Karpas-422 (cell line): ENCODE results near the gene ESAM. TPM values are rescaled to one million over a fixed set of nuclear protein-coding genes. Genes with fewer than 3 reads are reported as not detected.

Experiments used
- DNase-seq: peaks from one replicate; pipeline ENCODE4 v3.0.0-alpha.2; 2015
- H2AFZ ChIP-seq: fragments of 200-600 bp; sonication (generic); 2 replicates; pipeline ENCODE4 v1.6.1; 2014; ENCODE audit warnings: antibody characterized with exemption, low read length, mixed read lengths
- H3K27ac ChIP-seq: fragments of 200-600 bp; sonication (generic); 2 replicates; pipeline ENCODE4 v1.5.1; 2014; ENCODE audit warnings: mild to moderate bottlenecking, low read length, moderate library complexity
- H3K27me3 ChIP-seq: fragments of 200-600 bp; sonication (generic); 2 replicates; pipeline ENCODE4 v1.6.1; 2014; ENCODE audit warnings: low read length, mixed read lengths
- H3K36me3 ChIP-seq: fragments of 200-600 bp; sonication (generic); 2 replicates; pipeline ENCODE4 v1.6.1; 2014; ENCODE audit warnings: low read length, mixed read lengths; ENCODE audit not compliant: insufficient read depth
- H3K4me1 ChIP-seq: fragments of 200-600 bp; sonication (generic); 2 replicates; pipeline ENCODE4 v1.6.1; 2014; ENCODE audit warnings: mild to moderate bottlenecking, low read length, mixed read lengths
- H3K4me2 ChIP-seq: fragments of 200-600 bp; sonication (generic); 2 replicates; pipeline ENCODE4 v1.6.1; 2014; ENCODE audit warnings: low read length, low read depth, mild to moderate bottlenecking; ENCODE audit not compliant: poor library complexity, severe bottlenecking
- H3K4me3 ChIP-seq: fragments of 200-600 bp; sonication (generic); 2 replicates; pipeline ENCODE4 v1.5.1; 2014; ENCODE audit warnings: mild to moderate bottlenecking, antibody characterized with exemption, low read length, mixed read lengths
- H3K79me2 ChIP-seq: fragments of 200-600 bp; sonication (generic); 2 replicates; pipeline ENCODE4 v1.6.1; 2014; ENCODE audit warnings: mild to moderate bottlenecking, low read length, mixed read lengths
- H3K9ac ChIP-seq: fragments of 200-600 bp; sonication (generic); 2 replicates; pipeline ENCODE4 v1.6.0; 2014; ENCODE audit warnings: low read length
- H3K9me2 ChIP-seq: fragments of 200-600 bp; sonication (generic), shearing (Covaris generic); replicated peaks from 2 replicates; pipeline ENCODE4 v1.6.0; 2014; ENCODE audit warnings: mild to moderate bottlenecking, low read length, moderate library complexity; ENCODE audit not compliant: insufficient read depth
- H3K9me3 ChIP-seq: fragments of 300-700, 200-600 bp; sonication (generic); 2 replicates; pipeline ENCODE4 v1.6.1; 2014; ENCODE audit warnings: low read length, mixed read lengths
- H4K20me1 ChIP-seq: fragments of 200-600 bp; sonication (generic); 2 replicates; pipeline ENCODE4 v1.6.1; 2014; ENCODE audit warnings: mild to moderate bottlenecking, antibody characterized with exemption, low read length, low read depth; ENCODE audit not compliant: insufficient read depth
- total RNA-seq: library from RNA; depleted of rRNA; stranded (reverse); fragments of >200 nt; shearing (Covaris generic); gene quantifications from 2 replicates; pipeline ENCODE4 v1.2.3, GENCODE V29; 2014; ENCODE audit warnings: low replicate concordance

The ESAM gene
- total RNA-seq, 1 experiment from 2014 or later = not detected

- peaks cover 25% of the 10 kb centered on the region for H3K4me1 ChIP-seq
- H3K9me2 ChIP-seq = no peaks in the 10 kb centered on the region
- H4K20me1 ChIP-seq = no peaks in the 10 kb centered on the region
- H3K27me3 ChIP-seq = no peaks in the 10 kb centered on the region
- no peak overlapping the region for H3K27ac ChIP-seq
- H3K4me3 ChIP-seq = peak overlapping the region; percentile 62; the same call in 1 of the 2 replicates
- H3K9me3 ChIP-seq = no peaks in the 10 kb centered on the region
- H3K79me2 ChIP-seq = no peaks in the 10 kb centered on the region
- peak overlapping the region; percentile 73 for H3K4me2 ChIP-seq
- no peaks in the 10 kb centered on the region for H3K36me3 ChIP-seq
- no peak for DNase-seq
- H3K9ac ChIP-seq = no peak overlapping the region
- H2AFZ ChIP-seq = no peak overlapping the region
Observed at GRCh38 chr11:124738713-124739478, 23.2 kb downstream of the ESAM start.

DNA sequence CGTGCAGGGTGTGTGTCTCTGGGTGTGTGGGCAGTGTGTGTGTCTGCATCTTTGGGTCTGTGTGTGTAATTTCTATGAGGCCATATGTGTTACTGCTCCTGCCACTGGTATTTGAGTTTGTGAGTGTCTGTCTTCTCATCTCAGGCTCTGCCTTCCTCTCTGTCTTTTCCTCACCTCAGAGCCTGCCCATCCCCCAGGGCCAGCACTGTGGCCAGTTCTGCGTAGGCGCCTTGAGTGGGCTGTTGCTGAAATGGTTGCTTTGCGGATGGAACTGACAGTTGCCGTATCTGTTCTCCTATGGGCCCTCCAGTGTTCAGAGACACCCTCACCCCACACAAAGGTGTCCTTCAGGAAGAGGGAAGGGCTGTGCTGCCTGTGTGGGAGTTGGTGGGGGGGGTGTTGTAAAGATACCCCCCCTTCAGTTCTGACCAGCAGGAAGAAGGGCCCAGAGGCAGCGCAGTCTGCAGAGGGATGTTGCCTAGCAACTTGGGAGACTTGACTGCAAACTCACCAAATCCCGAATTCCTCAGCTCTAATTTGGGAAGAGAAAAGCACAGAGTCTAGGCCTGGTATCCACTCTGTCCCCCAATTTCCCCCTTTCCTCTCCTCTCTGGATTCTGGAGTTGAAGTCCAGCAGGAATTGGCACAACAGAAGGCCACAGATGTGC is 24.3 kb downstream of the ESAM start:
- no peak overlapping the region for H2AFZ ChIP-seq
- no peak for DNase-seq
- H3K4me2 ChIP-seq = no peak overlapping the region
- H3K27me3 ChIP-seq = no peaks in the 10 kb centered on the region
- no peaks in the 10 kb centered on the region for H3K9me2 ChIP-seq
- no peak overlapping the region for H3K27ac ChIP-seq
- no peaks in the 10 kb centered on the region for H3K9me3 ChIP-seq
- no peaks in the 10 kb centered on the region for H4K20me1 ChIP-seq
- H3K79me2 ChIP-seq = no peaks in the 10 kb centered on the region
- no peaks in the 10 kb centered on the region for H3K36me3 ChIP-seq
- no peak overlapping the region for H3K9ac ChIP-seq
- H3K4me3 ChIP-seq = no peak overlapping the region
- H3K4me1 ChIP-seq = peaks cover 23% of the 10 kb centered on the region

GRCh38 chr11:124736736-124737135 is 25.4 kb downstream of the ESAM start:
- Histone ChIP-seq H3K9me2 (no peaks in the 10 kb centered on the region), H3K4me3 (no peak overlapping the region), H3K79me2 (no peaks in the 10 kb centered on the region), H3K4me2 (no peak overlapping the region), H3K9ac (no peak overlapping the region), H3K27me3 (no peaks in the 10 kb centered on the region), H3K27ac (no peak overlapping the region), H3K4me1 (peaks cover 13% of the 10 kb centered on the region), H4K20me1 (no peaks in the 10 kb centered on the region), H3K36me3 (no peaks in the 10 kb centered on the region), H3K9me3 (no peaks in the 10 kb centered on the region), H2AFZ (no peak overlapping the region)
- no peak for DNase-seq

GRCh38 chr11:124732230-124732629 is 29.9 kb downstream of the ESAM start:
- Histone ChIP-seq H3K4me1 (peaks cover 5% of the 10 kb centered on the region), H3K9me3 (no peaks in the 10 kb centered on the region), H3K9ac (no peak overlapping the region), H3K27ac (no peak overlapping the region), H3K4me3 (no peak overlapping the region), H2AFZ (no peak overlapping the region), H3K4me2 (no peak overlapping the region), H3K36me3 (no peaks in the 10 kb centered on the region), H3K27me3 (no peaks in the 10 kb centered on the region), H3K79me2 (no peaks in the 10 kb centered on the region), H4K20me1 (no peaks in the 10 kb centered on the region), H3K9me2 (no peaks in the 10 kb centered on the region)
- DNase-seq = no peak

DNA sequence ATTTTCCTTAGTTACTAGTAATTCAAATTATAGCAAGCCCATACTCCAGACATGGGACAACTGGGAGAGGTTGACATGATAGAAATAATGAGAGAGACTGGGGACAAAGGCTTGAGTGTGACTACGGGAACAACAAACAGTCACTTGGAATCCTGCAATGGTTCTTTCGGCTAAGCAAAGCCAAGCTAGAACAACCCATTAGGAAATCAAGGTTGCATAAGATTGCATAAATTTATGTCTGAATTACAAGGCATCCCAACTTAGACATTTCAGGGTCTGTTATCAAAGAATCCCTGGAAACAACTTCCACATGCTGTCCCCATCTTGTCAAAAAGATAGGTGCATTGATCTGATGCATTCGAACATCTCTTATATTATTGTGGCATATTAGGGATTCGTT is 32.5 kb downstream of the ESAM start:
- no peak overlapping the region for H3K27ac ChIP-seq
- no peaks in the 10 kb centered on the region for H3K9me3 ChIP-seq
- DNase-seq = no peak
- no peaks in the 10 kb centered on the region for H3K36me3 ChIP-seq
- H3K4me1 ChIP-seq = peaks cover 31% of the 10 kb centered on the region
- no peaks in the 10 kb centered on the region for H3K79me2 ChIP-seq
- no peak overlapping the region for H3K4me3 ChIP-seq
- no peaks in the 10 kb centered on the region for H3K27me3 ChIP-seq
- no peaks in the 10 kb centered on the region for H4K20me1 ChIP-seq
- H3K9ac ChIP-seq = no peak overlapping the region
- H3K9me2 ChIP-seq = no peaks in the 10 kb centered on the region
- H2AFZ ChIP-seq = no peak overlapping the region
- no peak overlapping the region for H3K4me2 ChIP-seq

GRCh38 chr11:124728134-124728533 is 34.0 kb downstream of the ESAM start:
- Histone ChIP-seq H3K9ac (no peak overlapping the region), H3K4me1 (peaks cover 40% of the 10 kb centered on the region), H3K4me3 (no peak overlapping the region), H3K27ac (no peak overlapping the region), H3K9me2 (no peaks in the 10 kb centered on the region), H4K20me1 (no peaks in the 10 kb centered on the region), H3K79me2 (no peaks in the 10 kb centered on the region), H3K4me2 (no peak overlapping the region), H3K9me3 (no peaks in the 10 kb centered on the region), H2AFZ (no peak overlapping the region), H3K27me3 (no peaks in the 10 kb centered on the region), H3K36me3 (no peaks in the 10 kb centered on the region)
- no peak for DNase-seq

DNA sequence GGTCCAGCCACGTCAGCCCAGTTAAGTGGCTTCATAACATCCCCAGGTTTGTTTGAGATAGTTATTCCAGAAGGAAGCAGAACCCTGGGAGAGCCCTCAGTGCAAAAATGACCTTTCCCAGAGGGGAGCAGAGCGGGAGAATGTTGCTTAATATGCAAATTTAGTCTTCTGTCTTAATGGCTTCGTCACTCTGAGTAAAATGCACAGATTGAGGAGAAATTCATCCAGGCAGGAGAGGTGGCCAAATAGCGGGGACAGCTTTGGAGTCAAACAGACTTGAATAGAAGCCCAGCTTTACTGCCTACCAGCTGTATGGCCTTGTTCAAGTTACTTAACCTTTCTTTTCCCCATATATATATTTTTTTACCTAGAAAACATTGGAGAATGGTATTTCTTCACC is 34.6 kb downstream of the ESAM start:
- Histone ChIP-seq H3K27me3 (no peaks in the 10 kb centered on the region), H3K4me1 (peaks cover 40% of the 10 kb centered on the region), H3K9me3 (no peaks in the 10 kb centered on the region), H4K20me1 (no peaks in the 10 kb centered on the region), H3K36me3 (no peaks in the 10 kb centered on the region), H3K79me2 (no peaks in the 10 kb centered on the region), H3K27ac (no peak overlapping the region), H3K4me2 (no peak overlapping the region), H3K9ac (no peak overlapping the region), H3K9me2 (no peaks in the 10 kb centered on the region), H2AFZ (no peak overlapping the region), H3K4me3 (no peak overlapping the region)
- DNase-seq = no peak

- no peak for DNase-seq
Observed at GRCh38 chr11:124725719-124726105, 36.4 kb downstream of the ESAM start.

More at GRCh38 chr11:124725719-124726105, 36.4 kb downstream of the ESAM start:
- Histone ChIP-seq H3K9ac (peak overlapping the region; percentile 64; the same call in 1 of the 2 replicates), H3K79me2 (no peaks in the 10 kb centered on the region), H3K9me3 (no peaks in the 10 kb centered on the region), H3K9me2 (no peaks in the 10 kb centered on the region), H3K27me3 (no peaks in the 10 kb centered on the region), H3K36me3 (no peaks in the 10 kb centered on the region), H3K27ac (no peak overlapping the region), H3K4me3 (peak overlapping the region; percentile 59; the same call in 1 of the 2 replicates), H3K4me2 (peak overlapping the region; percentile 82), H2AFZ (no peak overlapping the region), H3K4me1 (peaks cover 45% of the 10 kb centered on the region), H4K20me1 (no peaks in the 10 kb centered on the region)
